Esophagus muscularis mucosa (tissue), 4 donors: ENCODE results near the gene IL1R2. TPM values are rescaled to one million over a fixed set of nuclear protein-coding genes. Genes with fewer than 3 reads are reported as not detected.

Experiments
- DNase-seq: peaks from one replicate; pipeline ENCODE4 v3.0.0-alpha.2; 2017; ENCODE audit errors: extremely low spot score
- H3K27ac ChIP-seq, 4 donors: fragments of 200-600 bp; sonication (generic); replicated peaks in 1 of 4; 1 replicate in 3 of 4; 2 replicates in 1 of 4; pipeline ENCODE4 v1.5.1; 2016 to 2019; ENCODE audit warnings: mild to moderate bottlenecking in 1 of 4
- H3K27me3 ChIP-seq, 4 donors: fragments of 200-600 bp; sonication (generic); one replicate each; pipeline versions ENCODE4 v1.5.1 to v1.6.0; 2016 to 2019
- H3K36me3 ChIP-seq, 4 donors: fragments of 200-600 bp; sonication (generic); one replicate each; pipeline ENCODE4 v1.5.1; 2016 to 2019
- H3K4me1 ChIP-seq, 4 donors: fragments of 200-600 bp; sonication (generic); one replicate each; pipeline ENCODE4 v1.5.1; 2016 to 2019
- H3K4me3 ChIP-seq, 4 donors: fragments of 200-600 bp; sonication (generic); 1 replicate in 2 of 4; 2 replicates in 2 of 4; pipeline ENCODE4 v1.5.1; 2016 to 2019; ENCODE audit warnings: mild to moderate bottlenecking in 4 of 4, moderate library complexity in 1 of 4
- H3K9me3 ChIP-seq, 4 donors: fragments of 200-600 bp; sonication (generic); 1 replicate in 3 of 4; 2 replicates in 1 of 4; pipeline ENCODE4 v1.5.1; 2016 to 2019
- CTCF ChIP-seq, 3 experiments: fragments of 200-600 bp in 2 of 3; fragments of 450-650 bp in 1 of 3; sonication (generic) in 2 of 3; IDR thresholded peaks; one replicate each; pipeline ENCODE4 v1.5.1; 2017 to 2019; ENCODE audit warnings: antibody characterized with exemption in 3 of 3, mild to moderate bottlenecking in 2 of 3, moderate library complexity in 1 of 3
- EP300 ChIP-seq: sonication (generic); formaldehyde crosslinking; IDR thresholded peaks from one replicate; pipeline ENCODE4 v1.6.1; 2017; ENCODE audit warnings: antibody characterized with exemption
- POLR2A ChIP-seq: fragments of 450-650 bp; IDR thresholded peaks from one replicate; pipeline ENCODE4 v1.6.1; 2017; ENCODE audit warnings: antibody characterized with exemption, moderate library complexity, mild to moderate bottlenecking, low read depth
- POLR2AphosphoS5 ChIP-seq, 2 donors: sonication (generic); formaldehyde crosslinking; IDR thresholded peaks; one replicate each; pipeline ENCODE4 v1.6.1; 2017; ENCODE audit warnings: antibody characterized with exemption in 2 of 2
- WGBS: methylation state at CpG from one replicate; pipeline ENCODE4 v1.1.5; 2018; 5-methylcytosine and 5-hydroxymethylcytosine counted together
- intact Hi-C: fragments of 100-400 bp; cut with DNase I; formaldehyde crosslinking; loops from one replicate; pipeline ENCODE4 v1.15.1; 2023
- total RNA-seq, 4 donors: library from RNA; depleted of rRNA; stranded (reverse); fragments of >200 nt; gene quantifications; one replicate each; pipeline versions ENCODE4 v1.1.0 to v1.2.1, GENCODE V29; 2016

The IL1R2 gene
- total RNA-seq, 4 donors from 2014 or later = 2.5 to 56.2 (median 6.4) TPM

DNA sequence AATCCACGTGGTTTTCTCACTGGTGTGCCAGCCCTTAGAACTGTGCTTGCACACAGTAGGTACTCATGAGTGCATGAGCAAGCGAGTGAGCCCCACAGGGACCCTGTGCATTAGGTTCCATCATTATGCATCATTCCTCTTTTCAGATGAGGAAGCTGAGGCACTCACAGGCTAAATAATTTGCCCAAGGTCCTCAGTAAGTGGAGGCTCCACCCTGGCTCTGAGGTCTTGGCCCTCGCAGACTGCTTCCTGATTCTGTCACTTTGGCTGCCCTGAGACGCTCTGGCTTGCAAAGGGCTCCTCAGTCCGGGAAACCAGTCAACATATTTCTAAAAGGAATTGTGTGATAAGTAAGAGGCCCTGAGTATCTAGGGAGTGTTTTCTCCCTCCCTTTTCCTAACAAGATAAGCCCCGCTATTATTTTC, 71.7 kb downstream of the IL1R2 start:
- WGBS = 34% methylated on average over 6 of the region's 6 CpGs
- Histone ChIP-seq H3K27me3 (no peaks in the 10 kb centered on the region), H3K27ac (peak overlapping the region; percentile 82 to 92 (median 90)), H3K4me1 (peaks cover 50 to 73% (median 66%) of the 10 kb centered on the region in 4 donors), H3K9me3 (no peaks in the 10 kb centered on the region), H3K4me3 (no peak overlapping the region), H3K36me3 (no peaks in the 10 kb centered on the region)
- peak in 1 of 2 donors; percentile 63 for TF ChIP-seq POLR2AphosphoS5 (IDR thresholded peaks at IDR 0.05)
- peak; percentile 52 for TF ChIP-seq EP300
- TF ChIP-seq POLR2A = no peak
- DNase-seq = peak; percentile 95
- intact Hi-C loops = loop anchor here (5.0 kb wide), 1 partner anchor 79 kb away; the partner anchor contains the start of gene IL1R1

DNA sequence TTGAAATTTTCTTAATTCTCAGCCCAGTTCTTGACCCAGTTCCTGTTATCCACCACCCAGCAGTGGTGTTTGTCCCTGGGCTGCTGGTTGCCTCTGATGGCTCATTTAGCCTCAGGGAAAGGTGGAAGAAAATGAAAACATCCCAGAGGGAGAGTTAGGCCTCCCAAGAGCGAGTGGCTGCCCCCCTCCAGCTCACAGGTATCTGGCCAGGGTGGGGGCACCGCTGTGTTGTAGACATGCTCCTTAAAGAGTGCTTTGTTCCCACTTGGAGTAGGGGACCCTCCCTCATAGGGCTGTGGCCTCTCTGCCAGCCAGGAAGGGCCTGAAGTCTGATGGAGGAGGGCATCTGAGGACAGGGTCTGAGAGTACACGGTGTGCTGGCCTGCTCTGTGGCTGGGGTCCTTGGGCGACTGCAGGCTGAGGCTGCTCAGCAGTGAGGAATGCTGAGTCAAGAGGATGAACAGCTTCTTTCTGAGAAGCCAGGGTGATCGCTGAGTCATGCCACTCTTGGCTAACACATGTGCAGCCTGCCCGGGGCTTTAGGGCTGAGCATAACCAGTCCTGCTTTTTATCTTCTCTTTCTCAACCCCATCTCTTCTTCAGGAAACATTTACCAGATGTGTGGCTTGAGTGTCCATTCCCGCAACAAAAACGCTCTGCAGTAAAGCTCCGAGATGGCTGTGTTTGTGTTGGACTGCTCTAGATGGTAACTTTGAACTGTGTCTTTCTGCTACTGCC, 72.3 kb downstream of the IL1R2 start:
- no peaks in the 10 kb centered on the region for H3K36me3 ChIP-seq
- TF ChIP-seq POLR2AphosphoS5 (IDR thresholded peaks at IDR 0.05) (peak; percentile 93 to 94), CTCF (IDR thresholded peaks at IDR 0.05) (no peak), EP300 (peak; percentile 95), POLR2A (no peak)
- 15% methylated on average over 9 of the region's 9 CpGs for WGBS
- intact Hi-C loops = loop anchor here (2.0 to 5.0 kb wide), 2 partner anchors 13 to 78 kb away; partner anchors contain the start of gene IL1R1
- peak; percentile 97 for DNase-seq
- H3K4me1 ChIP-seq = peaks cover 51 to 67% (median 67%) of the 10 kb centered on the region in 4 donors
- peak overlapping the region in 3 of 4 donors; percentile 1 to 23 (median 15) for H3K4me3 ChIP-seq
- no peaks in the 10 kb centered on the region for H3K27me3 ChIP-seq
- peak overlapping the region; percentile 82 to 92 (median 90) for H3K27ac ChIP-seq
- no peaks in the 10 kb centered on the region for H3K9me3 ChIP-seq

DNA sequence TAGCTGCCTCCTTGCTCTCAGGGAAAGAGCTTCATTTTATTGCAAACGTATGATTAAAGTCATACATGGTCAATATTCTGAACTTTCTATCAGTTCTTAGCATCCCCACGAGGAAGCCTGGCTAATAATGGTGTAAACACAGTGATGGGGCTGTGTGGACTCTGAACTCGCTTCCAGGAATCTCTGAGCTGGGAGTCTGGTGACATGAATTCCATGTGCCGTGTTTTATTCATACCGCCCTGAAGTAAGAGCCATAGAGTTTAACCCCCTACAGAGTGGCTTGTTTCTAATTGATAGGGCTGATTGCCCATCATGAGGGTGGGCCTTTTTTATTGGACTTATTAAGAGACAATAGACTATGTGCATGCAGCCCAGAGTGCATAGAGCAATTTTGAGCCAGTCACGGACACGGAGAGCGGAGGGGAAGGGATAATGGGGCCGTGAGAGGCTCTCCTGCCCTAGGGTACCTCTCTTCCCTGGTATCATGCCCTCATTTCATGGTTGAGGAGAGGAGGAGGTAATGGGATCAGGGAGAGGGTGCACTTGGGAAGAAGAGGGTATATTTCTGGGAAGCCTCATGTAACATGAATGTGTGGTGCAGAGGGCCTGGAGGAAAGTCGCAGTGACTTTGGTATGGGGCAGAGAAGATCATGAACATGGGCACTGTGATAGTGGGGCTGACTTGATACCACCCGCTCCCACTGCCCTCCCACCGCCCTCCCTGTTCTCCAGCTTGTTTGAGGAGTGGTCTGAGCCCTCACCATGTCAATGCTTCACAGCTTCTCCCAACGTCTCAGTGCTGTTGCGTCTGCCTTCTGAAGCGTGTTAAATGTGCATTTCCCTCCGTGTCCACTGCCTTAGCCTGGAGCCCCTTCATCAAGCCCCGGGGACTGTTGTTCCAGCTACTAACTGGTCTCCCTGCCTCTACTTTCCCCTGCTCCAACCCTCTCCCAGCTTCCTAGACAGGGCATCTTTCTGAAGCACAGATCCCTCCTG, 73.2 kb downstream of the IL1R2 start:
- H3K27me3 ChIP-seq = no peaks in the 10 kb centered on the region
- peak overlapping the region in 3 of 4 donors; percentile 1 to 23 (median 15) for H3K4me3 ChIP-seq
- peak; percentile 79 for DNase-seq
- no peaks in the 10 kb centered on the region for H3K36me3 ChIP-seq
- WGBS = 67% methylated on average over 17 of the region's 17 CpGs
- intact Hi-C loops = loop anchor here (2.0 to 5.0 kb wide), 2 partner anchors 14 to 77 kb away; partner anchors contain the start of gene IL1R1
- TF ChIP-seq POLR2AphosphoS5 (IDR thresholded peaks at IDR 0.05) (no peak), CTCF (IDR thresholded peaks at IDR 0.05) (no peak), EP300 (no peak), POLR2A (no peak)
- no peaks in the 10 kb centered on the region for H3K9me3 ChIP-seq
- peak overlapping the region; percentile 82 to 92 (median 90) for H3K27ac ChIP-seq
- H3K4me1 ChIP-seq = peaks cover 60 to 71% (median 69%) of the 10 kb centered on the region in 4 donors

DNA sequence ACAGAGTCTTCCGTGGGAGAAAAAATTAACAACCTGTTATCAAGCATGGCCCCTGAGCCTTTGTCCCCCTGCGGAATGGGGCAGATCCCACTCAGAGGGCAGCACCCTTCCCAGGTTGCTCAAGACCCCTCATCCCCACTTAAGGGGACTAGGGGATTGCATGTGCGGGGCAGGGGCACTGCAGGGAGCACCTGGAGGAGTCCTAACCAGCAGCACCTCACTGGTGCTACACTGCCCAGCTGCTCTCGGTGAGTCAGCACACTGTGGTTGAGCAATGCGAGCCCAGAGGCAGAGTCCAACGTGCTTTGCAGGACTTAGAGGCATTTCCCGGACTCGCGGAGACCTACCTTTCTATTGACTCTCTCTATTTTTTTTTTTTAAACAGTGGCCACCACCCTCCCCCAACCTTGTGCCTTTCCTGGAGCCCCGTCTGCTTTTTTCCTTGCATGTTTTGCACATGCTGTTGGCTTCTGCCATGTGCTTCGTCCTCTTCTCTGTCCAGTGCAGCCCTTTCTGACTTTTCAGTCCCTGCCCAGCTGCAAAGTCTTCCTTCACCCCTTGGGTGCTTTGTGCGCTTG, 74.0 kb downstream of the IL1R2 start:
- TF ChIP-seq POLR2AphosphoS5 (IDR thresholded peaks at IDR 0.05) = no peak
- TF ChIP-seq CTCF (IDR thresholded peaks at IDR 0.05) = no peak
- TF ChIP-seq EP300 = no peak
- no peak for TF ChIP-seq POLR2A
- 90% methylated on average over 11 of the region's 12 CpGs for WGBS
- DNase-seq = no peak
- Histone ChIP-seq H3K9me3 (no peaks in the 10 kb centered on the region), H3K27ac (peak overlapping the region; percentile 82 to 92 (median 90)), H3K4me3 (no peak overlapping the region), H3K4me1 (peaks cover 60 to 71% (median 69%) of the 10 kb centered on the region in 4 donors), H3K27me3 (no peaks in the 10 kb centered on the region), H3K36me3 (no peaks in the 10 kb centered on the region)
- intact Hi-C loops = loop anchor here (2.0 kb wide), 1 partner anchor 15 kb away; no protein-coding TSS in a partner anchor
